GM19395 (cell line): Measurements from ENCODE around the gene ISY1.
"Not testable (repeated sequence)": the region's sequence is repeated elsewhere in the genome, so short reads cannot be mapped to it uniquely, and the experiment has no call there.

Experiments used
- ATAC-seq: cut with Tn5 transposase; IDR thresholded peaks from one replicate; pipeline ENCODE4 v1.9.1; 2021; ENCODE audit warnings: mild to moderate bottlenecking, moderate library complexity; ENCODE audit not compliant: unreplicated experiment

ISY1 gene

GRCh38 chr3:129173206-129173605, 12.3 kb upstream of the ISY1 start:
- no peak for ATAC-seq

- no peak for ATAC-seq
These were observed 5.9 kb upstream of the ISY1 start for GRCh38 chr3:129166579-129167332.

- ATAC-seq = not testable (repeated sequence)
These were observed 4.7 kb upstream of the ISY1 start for GRCh38 chr3:129165594-129165993.

- no peak for ATAC-seq
These were observed 3.6 kb upstream of the ISY1 start for GRCh38 chr3:129164500-129164899.

GRCh38 chr3:129162729-129163579, 2.1 kb upstream of the ISY1 start:
- ATAC-seq = no peak

- peak; percentile 4 for ATAC-seq
These were observed 1.0 kb upstream of the ISY1 start for GRCh38 chr3:129161860-129162271.

GRCh38 chr3:129144786-129145185, 16.1 kb downstream of the ISY1 start:
- ATAC-seq = no peak

GRCh38 chr3:129141011-129141410, 19.9 kb downstream of the ISY1 start:
- not testable (repeated sequence) for ATAC-seq

GRCh38 chr3:129139911-129140310, 21.0 kb downstream of the ISY1 start:
- no peak for ATAC-seq

- ATAC-seq = not testable (repeated sequence)
These were observed 24.6 kb downstream of the ISY1 start for GRCh38 chr3:129136275-129136674.

- no peak for ATAC-seq
These were observed 28.6 kb downstream of the ISY1 start for GRCh38 chr3:129132097-129132866.

GRCh38 chr3:129131465-129132088, 29.3 kb downstream of the ISY1 start:
- no peak for ATAC-seq

- ATAC-seq = no peak
These were observed 30.5 kb downstream of the ISY1 start for GRCh38 chr3:129130291-129130813.

GRCh38 chr3:129128357-129129155, 32.3 kb downstream of the ISY1 start:
- ATAC-seq = no peak

- ATAC-seq = no peak
These were observed 34.1 kb downstream of the ISY1 start for GRCh38 chr3:129126726-129127280.

- no peak for ATAC-seq
These were observed 37.4 kb downstream of the ISY1 start for GRCh38 chr3:129123314-129124060.

- no peak for ATAC-seq
These were observed 38.4 kb downstream of the ISY1 start for GRCh38 chr3:129122412-129123011.

GRCh38 chr3:129121792-129122411, 39.0 kb downstream of the ISY1 start, which contains the start of gene RAB43:
TSS of gene RAB43 (minus strand) at chr3:129121804. CDS start at chr3:129121489, 315 bp downstream.
- peak; percentile 36 for ATAC-seq
